BJ (cell line): ENCODE data around the gene PPP1R12B. TPM values are rescaled to one million over a fixed set of nuclear protein-coding genes. Genes with fewer than 3 reads are reported as not detected.
"Not testable (repeated sequence)": the region's sequence is repeated elsewhere in the genome, so short reads cannot be mapped to it uniquely, and the experiment has no call there.

Experiments used
- CTCF ChIA-PET: fragments of 350-600 bp; formaldehyde crosslinking; extraction: SDS; loops from one replicate; lab custom pipeline; 2021; ENCODE audit warnings: antibody characterized with exemption, inconsistent platforms; lab: Yijun Ruan, JAX
- POLR2A ChIA-PET: fragments of 300-600 bp; sonication (Branson Sonifier 250); formaldehyde crosslinking; extraction: SDS; loops from one replicate; lab custom pipeline; 2021; ENCODE audit warnings: antibody characterized with exemption; lab: Charles Lee
- DNase-seq: peaks from one replicate; pipeline ENCODE4 v3.0.0-alpha.2; 2011; ENCODE audit warnings: low read depth
- H3K27me3 ChIP-seq: 2 replicates; pipeline ENCODE4 v1.6.0; 2011; ENCODE audit warnings: low read length; ENCODE audit not compliant: control insufficient read depth, insufficient read depth
- H3K36me3 ChIP-seq: 2 replicates; pipeline ENCODE4 v1.5.1; 2011; ENCODE audit warnings: low read length; ENCODE audit not compliant: control insufficient read depth, insufficient read depth
- H3K4me3 ChIP-seq: 2 replicates; pipeline ENCODE4 v1.5.1; 2011; ENCODE audit warnings: low read depth, mild to moderate bottlenecking, control low read depth, low read length
- CTCF ChIP-seq: IDR thresholded peaks from 2 replicates; pipeline ENCODE4 v1.5.1; 2011; ENCODE audit warnings: low read depth, mild to moderate bottlenecking, control low read depth, inconsistent platforms, low read length, moderate library complexity; ENCODE audit not compliant: insufficient read depth
- polyA plus RNA-seq: library from polyadenylated mRNA; depleted of rRNA; stranded (reverse); fragments of >200 nt; gene quantifications from 2 replicates; pipeline ENCODE4 v1.2.3, GENCODE V29; 2011

The PPP1R12B gene
- polyA plus RNA-seq, 1 experiment: 9.4 TPM

GRCh38 chr1:202628646-202629215 lies 280.2 kb downstream of the PPP1R12B start:
- CTCF ChIA-PET: interaction anchor here (0.6 to 4.3 kb wide), 4 partner anchors 12 to 165 kb away, joined by 3 to 14 read pairs (median 4); no protein-coding TSS in a partner anchor
- no peak for DNase-seq
- POLR2A ChIA-PET: no interaction called here
- no peak overlapping the region for H3K4me3 ChIP-seq
- no peak for TF ChIP-seq CTCF
- no peaks in the 10 kb centered on the region for H3K36me3 ChIP-seq
- no peaks in the 10 kb centered on the region; the same call in none of the 2 replicates for H3K27me3 ChIP-seq

- DNase-seq, H3K27me3 ChIP-seq, H3K4me3 ChIP-seq, POLR2A ChIA-PET, H3K36me3 ChIP-seq: not testable (repeated sequence)
- CTCF ChIA-PET: interaction anchor here (1.4 to 4.3 kb wide), 2 partner anchors 15 to 165 kb away, joined by 5 to 14 read pairs; no protein-coding TSS in a partner anchor
Measured at GRCh38 chr1:202629257-202629811, 280.8 kb downstream of the PPP1R12B start.

GRCh38 chr1:202630096-202630495 lies 281.6 kb downstream of the PPP1R12B start:
- CTCF ChIA-PET, H3K36me3 ChIP-seq, H3K27me3 ChIP-seq, DNase-seq, POLR2A ChIA-PET, H3K4me3 ChIP-seq: not testable (repeated sequence)

GRCh38 chr1:202630541-202630940 lies 282.0 kb downstream of the PPP1R12B start:
- ChIA-PET POLR2A (no interaction called here), CTCF (interaction anchor here (1.7 kb wide), 1 partner anchor 88 kb away, joined by 4 read pairs; no protein-coding TSS in a partner anchor)
- no peak for DNase-seq
- no peaks in the 10 kb centered on the region for H3K36me3 ChIP-seq
- no peak for TF ChIP-seq CTCF
- H3K27me3 ChIP-seq: peaks cover 5% of the 10 kb centered on the region
- no peak overlapping the region for H3K4me3 ChIP-seq

- no peak for DNase-seq
- ChIA-PET POLR2A (no interaction called here), CTCF (interaction anchor here (1.7 kb wide), 1 partner anchor 87 kb away, joined by 4 read pairs; no protein-coding TSS in a partner anchor)
- Histone ChIP-seq H3K4me3 (no peak overlapping the region), H3K27me3 (peaks cover 8% of the 10 kb centered on the region), H3K36me3 (no peaks in the 10 kb centered on the region)
- TF ChIP-seq CTCF: no peak
Measured at GRCh38 chr1:202631076-202631923, 282.8 kb downstream of the PPP1R12B start.

GRCh38 chr1:202632241-202632640 lies 283.7 kb downstream of the PPP1R12B start:
- no peak for DNase-seq
- H3K4me3 ChIP-seq: no peak overlapping the region
- no peak for TF ChIP-seq CTCF
- no peaks in the 10 kb centered on the region for H3K36me3 ChIP-seq
- peaks cover 11% of the 10 kb centered on the region for H3K27me3 ChIP-seq
- ChIA-PET CTCF (no interaction called here), POLR2A (no interaction called here)

- CTCF ChIA-PET: interaction anchor here (1.7 kb wide), 1 partner anchor 11 kb away, joined by 3 read pairs; no protein-coding TSS in a partner anchor
- H3K36me3 ChIP-seq, H3K4me3 ChIP-seq, DNase-seq, POLR2A ChIA-PET: not testable (repeated sequence)
- peaks cover 17% of the 10 kb centered on the region for H3K27me3 ChIP-seq
Measured at GRCh38 chr1:202636171-202636570, 287.7 kb downstream of the PPP1R12B start.

GRCh38 chr1:202637321-202638018 lies 289.0 kb downstream of the PPP1R12B start:
- CTCF ChIA-PET, H3K36me3 ChIP-seq, POLR2A ChIA-PET, DNase-seq, H3K4me3 ChIP-seq: not testable (repeated sequence)
- H3K27me3 ChIP-seq: peaks cover 28% of the 10 kb centered on the region
